GM12878 (cell line): ENCODE results near the gene SNX11. TPM values are rescaled to one million over a fixed set of nuclear protein-coding genes. Genes with fewer than 3 reads are reported as not detected.

Experiments
- BRCA1 ChIP-seq: IDR thresholded peaks from 2 replicates; pipeline ENCODE4 v1.6.1; 2011; ENCODE audit warnings: low read depth, low read length, improper control_type of control experiment
- CHD2 ChIP-seq: IDR thresholded peaks from 2 replicates; pipeline ENCODE4 v1.6.1; 2011; ENCODE audit warnings: low read depth, low read length, improper control_type of control experiment, borderline replicate concordance
- EP300 ChIP-seq, 2 experiments: fragments of 150-350 bp in 1 of 2; IDR thresholded peaks; 2 replicates each; pipeline ENCODE4 v1.6.1; 2011 to 2012; ENCODE audit warnings: low read depth in 2 of 2, low read length in 2 of 2, borderline replicate concordance in 1 of 2, improper control_type of control experiment in 1 of 2, inconsistent platforms in 1 of 2; ENCODE audit not compliant: control insufficient read depth in 1 of 2
- IRF4 ChIP-seq: IDR thresholded peaks from 2 replicates; pipeline ENCODE4 v1.6.1; 2011; ENCODE audit warnings: low read depth, low read length
- MXI1 ChIP-seq: fragments of 150-350 bp; IDR thresholded peaks from 2 replicates; pipeline ENCODE4 v1.6.1; 2011; ENCODE audit warnings: low read depth, mild to moderate bottlenecking, inconsistent platforms, low read length, improper control_type of control experiment
- SPI1 ChIP-seq: IDR thresholded peaks from 2 replicates; pipeline ENCODE4 v1.6.1; 2011; ENCODE audit warnings: low read depth, mild to moderate bottlenecking, low read length, moderate library complexity, borderline replicate concordance; ENCODE audit not compliant: insufficient read depth
- SUZ12 ChIP-seq: fragments of 200-600 bp; sonication (generic); IDR thresholded peaks from one replicate; pipeline ENCODE4 v1.6.1; 2018; ENCODE audit warnings: antibody characterized with exemption, mild to moderate bottlenecking; ENCODE audit not compliant: unreplicated experiment
- polyA plus RNA-seq, 11 experiments: library from polyadenylated mRNA; depleted of rRNA in 4 of 11; unstranded in 6 of 11; stranded (reverse) in 5 of 11; fragments of >200 nt; fragmentation: Nextera tagmentation in 4 of 11; fragmentation: Illumina TruSeq in 1 of 11; extraction: Ambion mirVana in 4 of 11; extraction: Trizol in 1 of 11; gene quantifications; 1 replicate in 1 of 11; 2 replicates in 10 of 11; pipeline versions ENCODE4 v1.2.1 to v1.2.3, GENCODE V29; 2011 to 2016; ENCODE audit warnings: inconsistent platforms in 2 of 11, missing spikeins in 2 of 11, low read depth in 1 of 11
- total RNA-seq, 4 experiments: library from RNA; depleted of rRNA in 3 of 4; stranded (reverse); fragments of >200 nt in 3 of 4; fragmentation: Illumina TruSeq in 1 of 4; extraction: Trizol in 1 of 4; gene quantifications; 2 replicates each; pipeline versions ENCODE4 v1.2.1 to v1.2.3, GENCODE V29; 2013 to 2021
- TF ChIP-seq, protein P1 (sequence below): fragments of 450-650 bp; IDR thresholded peaks from 2 replicates; pipeline ENCODE4 v1.6.1; 2017; ENCODE audit warnings: mild to moderate bottlenecking, moderate library complexity
- TF ChIP-seq, protein P2 (sequence below): fragments of 450-650 bp; IDR thresholded peaks from 2 replicates; pipeline ENCODE4 v1.6.1; 2017; ENCODE audit warnings: mild to moderate bottlenecking, low read depth, inconsistent platforms; ENCODE audit not compliant: poor library complexity, severe bottlenecking
- TF ChIP-seq, protein P3 (sequence below), 3 experiments: IDR thresholded peaks in 2 of 3; conservative IDR thresholded peaks in 1 of 3; 2 replicates each; pipeline ENCODE4 v1.5.1; 2011; ENCODE audit warnings: low read depth in 3 of 3, low read length in 3 of 3, mild to moderate bottlenecking in 3 of 3, control low read depth in 2 of 3, moderate library complexity in 2 of 3, inconsistent platforms in 1 of 3, mixed read lengths in 1 of 3; ENCODE audit not compliant: control insufficient read depth in 2 of 3, insufficient read depth in 1 of 3; ENCODE audit errors: extremely low read depth in 1 of 3
- TF ChIP-seq, protein P4 (sequence below): fragments of 450-650 bp; formaldehyde crosslinking; IDR thresholded peaks from 2 replicates; pipeline ENCODE4 v1.4.0; 2022; ENCODE audit warnings: mild to moderate bottlenecking, moderate library complexity
- TF ChIP-seq, protein P5 (sequence below): fragments of 450-650 bp; IDR thresholded peaks from 2 replicates; pipeline ENCODE4 v1.6.1; 2017; ENCODE audit warnings: antibody characterized with exemption, mild to moderate bottlenecking, moderate library complexity

SNX11 gene
- total and polyA plus RNA-seq, 10 of the 15 experiments (the other 5 are each of a cell fraction or from before 2014, with no cell fraction given): 34.2 to 127 (median 61.8) TPM

DNA sequence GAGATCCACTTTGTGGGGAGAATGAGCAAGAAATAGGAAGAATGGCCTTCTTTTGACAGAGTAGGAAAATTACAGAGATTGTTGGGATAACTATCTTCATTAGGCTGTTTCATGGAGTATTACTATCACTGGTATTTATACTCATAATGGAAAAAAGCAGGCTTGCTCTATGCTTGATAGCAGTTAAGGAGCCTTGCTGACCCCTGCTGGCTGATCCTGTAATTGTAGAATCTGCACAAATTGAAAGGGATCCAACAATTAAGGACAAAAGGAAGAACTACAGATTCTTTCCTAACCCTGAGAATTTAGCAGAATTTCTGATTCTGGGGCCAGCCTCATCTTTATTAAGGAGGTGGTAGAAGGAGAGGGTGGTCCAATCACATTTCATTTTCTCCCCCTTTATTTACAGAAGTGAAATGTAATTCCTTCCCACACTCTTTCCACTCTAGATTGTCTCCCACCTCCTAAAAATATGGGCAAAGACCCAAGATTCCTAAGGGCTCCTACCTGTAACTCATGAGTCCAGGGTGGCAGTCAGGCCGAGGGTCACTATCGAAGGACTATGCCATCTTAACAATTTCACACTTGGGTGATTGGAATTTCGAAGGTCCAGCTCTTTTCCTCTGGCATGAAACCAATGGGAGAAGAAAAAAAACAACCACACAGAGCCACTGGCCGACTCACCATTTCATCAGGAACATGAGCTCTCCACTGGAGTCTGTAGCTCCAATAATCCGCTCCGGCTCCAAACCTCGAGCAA is 33.1 kb upstream of the SNX11 start (continued):
- TF ChIP-seq, protein P1, sequence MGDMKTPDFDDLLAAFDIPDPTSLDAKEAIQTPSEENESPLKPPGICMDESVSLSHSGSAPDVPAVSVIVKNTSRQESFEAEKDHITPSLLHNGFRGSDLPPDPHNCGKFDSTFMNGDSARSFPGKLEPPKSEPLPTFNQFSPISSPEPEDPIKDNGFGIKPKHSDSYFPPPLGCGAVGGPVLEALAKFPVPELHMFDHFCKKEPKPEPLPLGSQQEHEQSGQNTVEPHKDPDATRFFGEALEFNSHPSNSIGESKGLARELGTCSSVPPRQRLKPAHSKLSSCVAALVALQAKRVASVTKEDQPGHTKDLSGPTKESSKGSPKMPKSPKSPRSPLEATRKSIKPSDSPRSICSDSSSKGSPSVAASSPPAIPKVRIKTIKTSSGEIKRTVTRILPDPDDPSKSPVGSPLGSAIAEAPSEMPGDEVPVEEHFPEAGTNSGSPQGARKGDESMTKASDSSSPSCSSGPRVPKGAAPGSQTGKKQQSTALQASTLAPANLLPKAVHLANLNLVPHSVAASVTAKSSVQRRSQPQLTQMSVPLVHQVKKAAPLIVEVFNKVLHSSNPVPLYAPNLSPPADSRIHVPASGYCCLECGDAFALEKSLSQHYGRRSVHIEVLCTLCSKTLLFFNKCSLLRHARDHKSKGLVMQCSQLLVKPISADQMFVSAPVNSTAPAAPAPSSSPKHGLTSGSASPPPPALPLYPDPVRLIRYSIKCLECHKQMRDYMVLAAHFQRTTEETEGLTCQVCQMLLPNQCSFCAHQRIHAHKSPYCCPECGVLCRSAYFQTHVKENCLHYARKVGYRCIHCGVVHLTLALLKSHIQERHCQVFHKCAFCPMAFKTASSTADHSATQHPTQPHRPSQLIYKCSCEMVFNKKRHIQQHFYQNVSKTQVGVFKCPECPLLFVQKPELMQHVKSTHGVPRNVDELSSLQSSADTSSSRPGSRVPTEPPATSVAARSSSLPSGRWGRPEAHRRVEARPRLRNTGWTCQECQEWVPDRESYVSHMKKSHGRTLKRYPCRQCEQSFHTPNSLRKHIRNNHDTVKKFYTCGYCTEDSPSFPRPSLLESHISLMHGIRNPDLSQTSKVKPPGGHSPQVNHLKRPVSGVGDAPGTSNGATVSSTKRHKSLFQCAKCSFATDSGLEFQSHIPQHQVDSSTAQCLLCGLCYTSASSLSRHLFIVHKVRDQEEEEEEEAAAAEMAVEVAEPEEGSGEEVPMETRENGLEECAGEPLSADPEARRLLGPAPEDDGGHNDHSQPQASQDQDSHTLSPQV: peak; percentile 31; the same call in 1 of the 2 replicates
- TF ChIP-seq EP300 (IDR thresholded peaks at IDR 0.05; ENCODE audit: borderline replicate concordance in 1 of 2, control insufficient read depth in 1 of 2, low read depth in 2 of 2, low read length in 2 of 2): no peak
- no peak for TF ChIP-seq BRCA1
- TF ChIP-seq, protein P2, sequence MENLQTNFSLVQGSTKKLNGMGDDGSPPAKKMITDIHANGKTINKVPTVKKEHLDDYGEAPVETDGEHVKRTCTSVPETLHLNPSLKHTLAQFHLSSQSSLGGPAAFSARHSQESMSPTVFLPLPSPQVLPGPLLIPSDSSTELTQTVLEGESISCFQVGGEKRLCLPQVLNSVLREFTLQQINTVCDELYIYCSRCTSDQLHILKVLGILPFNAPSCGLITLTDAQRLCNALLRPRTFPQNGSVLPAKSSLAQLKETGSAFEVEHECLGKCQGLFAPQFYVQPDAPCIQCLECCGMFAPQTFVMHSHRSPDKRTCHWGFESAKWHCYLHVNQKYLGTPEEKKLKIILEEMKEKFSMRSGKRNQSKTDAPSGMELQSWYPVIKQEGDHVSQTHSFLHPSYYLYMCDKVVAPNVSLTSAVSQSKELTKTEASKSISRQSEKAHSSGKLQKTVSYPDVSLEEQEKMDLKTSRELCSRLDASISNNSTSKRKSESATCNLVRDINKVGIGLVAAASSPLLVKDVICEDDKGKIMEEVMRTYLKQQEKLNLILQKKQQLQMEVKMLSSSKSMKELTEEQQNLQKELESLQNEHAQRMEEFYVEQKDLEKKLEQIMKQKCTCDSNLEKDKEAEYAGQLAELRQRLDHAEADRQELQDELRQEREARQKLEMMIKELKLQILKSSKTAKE: peak; percentile 24
- no peak for TF ChIP-seq SUZ12
- TF ChIP-seq CHD2: no peak
- no peak for TF ChIP-seq MXI1
- TF ChIP-seq SPI1: no peak
- TF ChIP-seq IRF4: no peak
- TF ChIP-seq, protein P3, sequence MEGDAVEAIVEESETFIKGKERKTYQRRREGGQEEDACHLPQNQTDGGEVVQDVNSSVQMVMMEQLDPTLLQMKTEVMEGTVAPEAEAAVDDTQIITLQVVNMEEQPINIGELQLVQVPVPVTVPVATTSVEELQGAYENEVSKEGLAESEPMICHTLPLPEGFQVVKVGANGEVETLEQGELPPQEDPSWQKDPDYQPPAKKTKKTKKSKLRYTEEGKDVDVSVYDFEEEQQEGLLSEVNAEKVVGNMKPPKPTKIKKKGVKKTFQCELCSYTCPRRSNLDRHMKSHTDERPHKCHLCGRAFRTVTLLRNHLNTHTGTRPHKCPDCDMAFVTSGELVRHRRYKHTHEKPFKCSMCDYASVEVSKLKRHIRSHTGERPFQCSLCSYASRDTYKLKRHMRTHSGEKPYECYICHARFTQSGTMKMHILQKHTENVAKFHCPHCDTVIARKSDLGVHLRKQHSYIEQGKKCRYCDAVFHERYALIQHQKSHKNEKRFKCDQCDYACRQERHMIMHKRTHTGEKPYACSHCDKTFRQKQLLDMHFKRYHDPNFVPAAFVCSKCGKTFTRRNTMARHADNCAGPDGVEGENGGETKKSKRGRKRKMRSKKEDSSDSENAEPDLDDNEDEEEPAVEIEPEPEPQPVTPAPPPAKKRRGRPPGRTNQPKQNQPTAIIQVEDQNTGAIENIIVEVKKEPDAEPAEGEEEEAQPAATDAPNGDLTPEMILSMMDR (IDR thresholded peaks at IDR 0.05 in 2 of 3, conservative IDR thresholded peaks at IDR 0.05 in 1 of 3; ENCODE audit: control insufficient read depth in 2 of 3, extremely low read depth in 1 of 3, insufficient read depth in 1 of 3, low read depth in 3 of 3, low read length in 3 of 3): peak; percentile 75 to 91 (median 79)
- TF ChIP-seq, protein P4, sequence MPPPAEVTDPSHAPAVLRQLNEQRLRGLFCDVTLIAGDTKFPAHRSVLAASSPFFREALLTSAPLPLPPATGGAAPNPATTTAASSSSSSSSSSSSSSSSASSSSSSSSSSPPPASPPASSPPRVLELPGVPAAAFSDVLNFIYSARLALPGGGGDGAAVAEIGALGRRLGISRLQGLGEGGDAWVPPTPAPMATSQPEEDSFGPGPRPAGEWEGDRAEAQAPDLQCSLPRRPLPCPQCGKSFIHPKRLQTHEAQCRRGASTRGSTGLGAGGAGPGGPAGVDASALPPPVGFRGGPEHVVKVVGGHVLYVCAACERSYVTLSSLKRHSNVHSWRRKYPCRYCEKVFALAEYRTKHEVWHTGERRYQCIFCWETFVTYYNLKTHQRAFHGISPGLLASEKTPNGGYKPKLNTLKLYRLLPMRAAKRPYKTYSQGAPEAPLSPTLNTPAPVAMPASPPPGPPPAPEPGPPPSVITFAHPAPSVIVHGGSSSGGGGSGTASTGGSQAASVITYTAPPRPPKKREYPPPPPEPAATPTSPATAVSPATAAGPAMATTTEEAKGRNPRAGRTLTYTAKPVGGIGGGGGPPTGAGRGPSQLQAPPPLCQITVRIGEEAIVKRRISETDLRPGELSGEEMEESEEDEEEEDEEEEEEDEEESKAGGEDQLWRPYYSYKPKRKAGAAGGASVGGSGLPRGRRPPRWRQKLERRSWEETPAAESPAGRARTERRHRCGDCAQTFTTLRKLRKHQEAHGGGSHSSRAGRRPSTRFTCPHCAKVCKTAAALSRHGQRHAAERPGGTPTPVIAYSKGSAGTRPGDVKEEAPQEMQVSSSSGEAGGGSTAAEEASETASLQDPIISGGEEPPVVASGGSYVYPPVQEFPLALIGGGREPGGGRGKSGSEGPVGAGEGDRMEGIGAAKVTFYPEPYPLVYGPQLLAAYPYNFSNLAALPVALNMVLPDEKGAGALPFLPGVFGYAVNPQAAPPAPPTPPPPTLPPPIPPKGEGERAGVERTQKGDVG: no peak
- TF ChIP-seq, protein P5, sequence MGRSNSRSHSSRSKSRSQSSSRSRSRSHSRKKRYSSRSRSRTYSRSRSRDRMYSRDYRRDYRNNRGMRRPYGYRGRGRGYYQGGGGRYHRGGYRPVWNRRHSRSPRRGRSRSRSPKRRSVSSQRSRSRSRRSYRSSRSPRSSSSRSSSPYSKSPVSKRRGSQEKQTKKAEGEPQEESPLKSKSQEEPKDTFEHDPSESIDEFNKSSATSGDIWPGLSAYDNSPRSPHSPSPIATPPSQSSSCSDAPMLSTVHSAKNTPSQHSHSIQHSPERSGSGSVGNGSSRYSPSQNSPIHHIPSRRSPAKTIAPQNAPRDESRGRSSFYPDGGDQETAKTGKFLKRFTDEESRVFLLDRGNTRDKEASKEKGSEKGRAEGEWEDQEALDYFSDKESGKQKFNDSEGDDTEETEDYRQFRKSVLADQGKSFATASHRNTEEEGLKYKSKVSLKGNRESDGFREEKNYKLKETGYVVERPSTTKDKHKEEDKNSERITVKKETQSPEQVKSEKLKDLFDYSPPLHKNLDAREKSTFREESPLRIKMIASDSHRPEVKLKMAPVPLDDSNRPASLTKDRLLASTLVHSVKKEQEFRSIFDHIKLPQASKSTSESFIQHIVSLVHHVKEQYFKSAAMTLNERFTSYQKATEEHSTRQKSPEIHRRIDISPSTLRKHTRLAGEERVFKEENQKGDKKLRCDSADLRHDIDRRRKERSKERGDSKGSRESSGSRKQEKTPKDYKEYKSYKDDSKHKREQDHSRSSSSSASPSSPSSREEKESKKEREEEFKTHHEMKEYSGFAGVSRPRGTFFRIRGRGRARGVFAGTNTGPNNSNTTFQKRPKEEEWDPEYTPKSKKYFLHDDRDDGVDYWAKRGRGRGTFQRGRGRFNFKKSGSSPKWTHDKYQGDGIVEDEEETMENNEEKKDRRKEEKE: no peak
- TF ChIP-seq, all 136 proteins: peak for 6
